Dermis microvascular lymphatic vessel endothelial cell (primary cell): ENCODE results near the gene BTBD16. TPM values are rescaled to one million over a fixed set of nuclear protein-coding genes. Genes with fewer than 3 reads are reported as not detected.

ENCODE experiments used
- DNase-seq, 2 donors: peaks; one replicate each; pipeline versions ENCODE4 v3.0.0 to v3.0.0-alpha.2; 2010; ENCODE audit warnings: low read depth in 2 of 2
- total RNA-seq: library from RNA; depleted of rRNA; stranded (reverse); fragments of >200 nt; gene quantifications from 2 replicates; pipeline ENCODE4 v1.2.1, GENCODE V29; 2014

BTBD16 gene
- total RNA-seq, 1 donor from 2014 or later: under 0.01 TPM

DNA sequence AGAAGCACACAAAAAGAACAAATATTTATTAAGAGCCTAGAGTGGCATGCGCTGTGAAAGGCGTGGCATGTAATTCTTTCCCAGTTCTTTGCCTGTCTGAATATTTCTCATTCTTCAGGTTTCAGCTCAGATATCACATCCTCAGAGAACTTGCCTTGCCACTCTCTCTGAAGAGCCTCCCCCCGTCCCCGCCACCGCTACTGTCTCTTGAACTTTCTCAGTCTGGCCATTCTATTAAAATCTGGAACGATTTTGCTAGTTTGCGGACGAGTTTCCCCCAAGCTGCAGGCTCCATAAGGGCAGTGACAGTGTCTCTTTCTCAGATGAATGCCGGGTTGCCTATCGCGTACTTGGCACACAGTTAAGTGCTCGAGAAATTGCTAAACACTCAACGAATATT is 102.6 kb downstream of the BTBD16 start:
- DNase-seq: no peak

GRCh38 chr10:122374237-122374858 is 103.3 kb downstream of the BTBD16 start, which contains the start of gene PLEKHA1:
Gene PLEKHA1 (plus strand): TSS chr10:122374708. CDS start chr10:122393201, 18,493 bp downstream.
- DNase-seq: peak; percentile 81 to 96

DNA sequence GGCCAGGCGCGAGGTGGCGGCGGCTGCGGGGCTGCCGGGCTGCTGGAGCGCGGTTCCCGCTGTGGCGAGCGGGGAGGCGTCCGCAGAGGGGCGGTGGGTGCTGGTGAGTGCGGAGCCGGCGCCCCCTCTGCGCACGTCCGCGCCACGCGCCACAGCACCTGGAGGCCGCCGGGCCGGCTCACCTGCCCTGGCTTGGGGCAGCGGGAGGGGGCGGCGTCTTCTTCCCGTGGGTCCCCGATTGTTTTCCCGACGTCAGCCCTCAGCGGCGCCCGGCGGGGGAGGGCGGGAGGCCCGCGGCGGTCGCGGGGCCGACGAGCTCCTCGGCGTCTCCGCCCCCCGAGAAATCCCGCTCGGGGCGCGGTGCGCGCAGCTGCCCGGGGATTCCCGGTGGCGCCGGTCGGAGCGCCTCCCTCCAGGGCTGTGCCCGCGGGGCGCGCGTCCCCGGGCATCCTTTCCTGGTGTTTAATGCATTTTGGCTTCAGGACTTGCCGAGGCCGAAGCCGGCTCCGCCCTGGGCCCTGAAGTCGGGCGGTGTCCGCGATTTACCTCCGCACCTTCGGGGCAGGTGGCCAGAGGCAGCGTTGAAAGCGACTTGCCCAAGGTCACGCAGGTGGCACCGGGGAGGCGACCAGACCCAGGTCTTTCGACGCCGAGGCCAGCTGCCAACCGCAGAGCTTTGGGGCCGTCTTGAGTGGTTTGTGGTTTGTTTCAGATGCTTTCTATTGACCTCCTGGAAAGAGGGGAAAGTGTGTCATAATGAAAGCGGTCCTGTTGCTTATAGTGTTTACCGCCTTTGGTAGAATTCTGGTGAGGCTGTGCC is 104.0 kb downstream of the BTBD16 start:
- peak; percentile 18 to 77 for DNase-seq

- DNase-seq: no peak
Observed at GRCh38 chr10:122375679-122376160, 104.6 kb downstream of the BTBD16 start.

- peak in 1 of 2 donors; percentile 52 for DNase-seq
Observed at GRCh38 chr10:122376364-122376961, 105.4 kb downstream of the BTBD16 start.

- DNase-seq: no peak
Observed at GRCh38 chr10:122379041-122379440, 107.9 kb downstream of the BTBD16 start.

DNA sequence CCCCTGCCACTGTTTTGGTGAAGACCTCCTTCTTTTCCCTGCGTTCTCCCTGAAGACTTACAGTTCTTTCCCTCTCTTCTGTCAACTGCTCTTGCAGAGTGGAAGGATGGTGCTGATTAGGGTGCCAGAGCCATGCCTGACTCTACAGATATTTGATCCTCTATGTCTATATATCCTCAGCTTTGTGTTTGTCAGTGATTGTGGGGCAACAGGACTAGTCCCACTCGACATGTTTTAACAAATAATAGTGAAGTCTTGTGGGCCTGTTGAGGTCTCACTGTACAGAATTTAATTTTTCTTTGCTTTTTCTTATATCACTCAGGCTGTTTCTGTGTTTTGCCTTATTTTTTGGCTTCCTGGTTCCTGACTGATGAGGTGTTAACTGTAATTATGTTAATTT is 108.4 kb downstream of the BTBD16 start:
- no peak for DNase-seq

GRCh38 chr10:122380703-122381102 is 109.6 kb downstream of the BTBD16 start:
- DNase-seq: no peak

DNA sequence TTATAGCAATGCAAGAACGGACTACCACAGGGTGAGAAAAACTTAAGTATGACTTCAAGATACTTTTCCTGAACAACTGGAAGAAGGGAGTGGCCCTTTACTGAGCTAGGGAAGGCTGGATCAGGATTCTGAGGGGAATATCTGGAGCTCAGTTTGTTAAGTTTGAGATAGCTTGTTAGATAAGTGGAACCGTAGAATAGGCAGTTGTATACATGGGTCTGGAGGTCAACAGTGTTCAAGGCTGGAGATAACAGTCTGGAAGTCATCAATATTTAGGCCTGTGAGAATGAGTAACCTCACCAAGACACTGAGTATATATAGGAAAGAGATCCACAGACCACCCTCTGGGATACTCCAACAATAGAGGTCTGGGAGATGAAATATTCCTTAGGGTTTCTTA is 110.6 kb downstream of the BTBD16 start:
- no peak for DNase-seq

GRCh38 chr10:122386514-122386913 is 115.4 kb downstream of the BTBD16 start:
- no peak for DNase-seq

DNA sequence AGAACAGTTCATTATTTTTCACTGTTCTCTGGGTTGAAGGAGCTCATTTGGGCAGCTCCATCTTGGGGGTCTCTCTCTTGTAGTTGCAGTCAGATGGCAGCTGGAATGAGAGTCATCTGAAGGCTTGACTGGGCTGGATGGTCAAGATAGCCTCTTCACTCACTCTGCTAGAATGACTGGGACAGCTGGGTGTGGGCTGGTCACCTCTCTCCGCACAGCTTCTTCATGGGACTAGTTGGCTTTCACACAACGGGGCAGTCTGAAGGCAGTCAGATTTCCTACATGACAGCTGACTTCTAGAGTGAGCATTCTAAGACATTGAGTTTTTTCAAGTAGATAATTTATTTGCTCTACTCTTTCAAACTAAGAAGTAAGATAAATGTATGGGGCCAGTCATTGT is 116.5 kb downstream of the BTBD16 start:
- DNase-seq: no peak

Other genes starting within 250 kb of the BTBD16 start
- gene PLEKHA1, start 103.4 kb downstream of the BTBD16 start, total RNA-seq: 21.7 and 25.9 TPM in 2 replicates
- gene ARMS2, start 183.4 kb downstream of the BTBD16 start, total RNA-seq: not detected in 2 replicates
- gene HTRA1, start 190.3 kb downstream of the BTBD16 start, total RNA-seq: 60.7 and 80.4 TPM in 2 replicates